Cardiac septum (tissue), 1 donor: Measurements from ENCODE around the gene KAT5. TPM values are rescaled to one million over a fixed set of nuclear protein-coding genes. Genes with fewer than 3 reads are reported as not detected.
A peak's percentile ranks its signal among the peaks of the same experiment; 100 is the strongest.
"Not testable (repeated sequence)": the region's sequence is repeated elsewhere in the genome, so short reads cannot be mapped to it uniquely, and the experiment has no call there.

Experiments used
- DNase-seq: peaks from one replicate; pipeline ENCODE4 v3.0.0-alpha.2; 2020; ENCODE audit warnings: low spot score
- intact Hi-C: fragments of 100-400 bp; cut with DNase I; formaldehyde crosslinking; loops from one replicate; pipeline ENCODE4 v1.14.0; 2022
- long read RNA-seq: library from polyadenylated mRNA; unstranded; transcript quantifications from one replicate; pipeline ENCODE4 v2.0.0, GENCODE V29; 2021
- total RNA-seq: library from RNA; stranded (reverse); fragmentation: NEBNext Ultra II Directional; extraction: Animal tissue kit (Norgen Biotek cat#: 25700); gene quantifications from one replicate; pipeline ENCODE4 v1.2.1, GENCODE V29; 2021
- donor health status: DM: no; HTN: no; CAD: no.

Gene KAT5
- 49.2 TPM for total RNA-seq
- long read RNA-seq, transcript KAT5-203 (14 exons, 2,237 nt): minor isoform, 21 of 112 reads
- long read RNA-seq, transcript KAT5-202 (13 exons, 2,059 nt): major isoform, 36 of 112 reads
- long read RNA-seq, transcript KAT5-208 (12 exons, 1,697 nt): minor isoform, 15 of 112 reads
- long read RNA-seq, transcript KAT5-201 (13 exons, 2,296 nt): minor isoform, 7 of 112 reads
- long read RNA-seq, partial matches to known transcripts: 22 of 112 reads
- long read RNA-seq, other reads (novel, unspliced or antisense): 7 of 112 reads

DNA sequence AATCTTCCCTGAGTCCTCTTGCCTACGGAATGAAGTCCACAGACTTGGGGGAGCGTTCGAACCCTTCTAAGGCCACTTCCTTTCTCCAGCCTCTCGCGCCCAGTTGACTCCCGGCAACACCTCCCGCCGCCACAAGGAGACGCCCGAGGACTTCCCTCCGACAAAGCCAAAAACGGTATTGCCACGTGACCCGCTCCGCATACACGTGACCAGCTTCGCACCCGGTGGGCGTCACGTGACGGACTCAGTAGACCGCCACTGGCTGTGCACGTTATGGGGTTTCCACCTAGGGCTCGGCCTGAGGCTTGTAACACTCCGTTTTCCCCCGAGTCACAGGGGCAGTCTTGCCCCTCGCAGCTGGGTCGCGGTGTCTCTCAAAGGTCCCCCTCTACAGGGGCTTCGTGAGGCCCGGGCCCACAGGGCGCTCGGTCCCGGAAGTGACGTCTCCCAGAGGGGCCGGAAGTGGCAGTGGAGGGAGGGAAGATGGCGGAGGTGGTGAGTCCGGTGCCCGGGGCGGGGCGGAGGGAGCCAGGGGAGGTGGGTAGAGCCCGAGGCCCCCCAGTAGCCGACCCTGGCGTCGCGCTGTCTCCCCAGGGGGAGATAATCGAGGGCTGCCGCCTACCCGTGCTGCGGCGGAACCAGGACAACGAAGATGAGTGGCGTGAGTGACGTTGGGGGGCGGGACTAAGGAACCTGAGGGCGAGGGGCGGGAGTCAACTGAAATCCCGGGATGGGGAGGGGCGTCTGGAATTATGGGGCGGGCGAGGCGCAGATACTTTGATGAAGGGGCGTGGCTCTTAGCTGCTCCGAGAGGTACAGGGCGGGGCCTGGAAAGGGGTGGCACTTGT is at the start of gene KAT5:
Gene KAT5, plus strand, starts transcription at position 468 of the 848 bp plus-strand sequence. Its CDS starts 16 bp downstream, at position 484.
- peak; percentile 99 for DNase-seq
- intact Hi-C loops: loop anchor here (2.0 to 5.0 kb wide), 2 partner anchors 107 to 290 kb away; partner anchors contain the start of genes BANF1 and EIF1AD

DNA sequence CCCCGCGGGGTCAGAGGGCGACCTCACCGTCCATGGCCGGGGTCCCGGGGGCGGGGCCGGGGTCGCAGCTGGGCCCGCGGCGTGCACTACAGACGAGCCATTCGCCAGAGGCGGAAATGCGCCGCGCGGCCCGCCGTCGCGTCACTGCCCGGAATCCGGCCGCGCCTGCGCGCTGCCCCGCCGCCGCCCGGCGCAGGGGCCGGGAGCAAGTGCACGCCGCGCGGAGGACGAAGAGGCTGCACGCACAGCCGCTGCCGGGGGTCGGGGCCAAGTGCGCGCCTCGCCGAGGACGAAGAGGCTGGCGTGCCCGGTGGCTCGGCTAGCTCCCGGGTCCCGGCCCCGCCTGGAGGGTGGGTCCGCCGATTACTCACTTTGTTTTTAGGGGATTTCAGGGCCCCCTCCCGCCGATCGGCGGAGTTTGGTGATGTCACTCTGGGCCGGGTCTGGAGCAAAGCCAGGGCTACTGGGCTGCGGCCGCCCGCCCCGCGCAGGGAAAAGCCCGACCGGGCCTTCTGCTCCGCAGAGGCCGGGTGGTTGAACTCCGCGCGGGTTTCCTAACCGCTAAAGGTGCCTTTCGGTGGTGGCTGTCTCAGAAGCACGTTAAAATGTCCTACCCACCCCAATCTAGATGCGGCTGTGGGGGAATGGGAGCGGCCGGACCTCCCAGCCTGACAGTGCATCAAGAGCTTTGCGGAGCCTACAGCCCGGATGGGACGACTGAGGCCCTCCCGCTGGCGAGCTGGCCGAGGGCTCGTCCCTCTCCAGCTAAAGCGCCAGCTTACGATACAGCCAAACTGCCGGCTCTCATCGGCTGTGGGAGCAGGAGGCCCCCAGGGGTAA is 49.0 kb upstream of the KAT5 start, which contains the start of gene RELA:
Gene RELA, minus strand, starts transcription at position 118 of the 840 bp plus-strand sequence. Its CDS starts 84 bp downstream, at position 34.
- peak; percentile 96 for DNase-seq
- intact Hi-C loops: loop anchor here (1.0 to 2.0 kb wide), 2 partner anchors 10 to 48 kb away; partner anchors contain the start of genes MAP3K11 and PCNX3

DNA sequence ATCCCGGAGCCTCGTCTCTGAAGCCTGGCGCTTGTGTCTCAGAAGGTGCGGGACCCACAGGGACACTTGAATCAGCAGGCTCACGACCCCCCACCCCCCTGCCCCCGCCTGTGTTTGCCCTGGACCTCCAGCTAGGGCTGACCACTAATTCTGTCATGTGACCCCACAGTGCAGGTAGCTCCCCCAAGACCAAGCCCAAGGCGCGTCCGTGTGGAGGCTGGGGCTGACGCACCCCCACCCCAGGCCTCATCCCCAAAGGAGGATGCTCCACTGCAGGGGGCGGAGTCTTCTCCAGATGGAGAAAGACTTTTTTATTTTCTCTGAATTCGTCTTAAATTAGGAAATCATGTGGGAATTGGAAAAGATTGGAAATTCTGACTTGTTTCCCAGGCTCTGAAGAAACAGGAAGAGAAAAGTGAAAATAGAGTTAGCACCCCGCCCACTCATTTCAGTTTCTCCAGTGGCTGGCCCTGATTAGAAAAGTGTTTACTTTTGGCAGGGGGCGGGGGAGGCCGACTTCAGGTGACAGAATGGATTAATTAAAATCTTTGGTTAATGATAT is 48.3 kb upstream of the KAT5 start:
- DNase-seq: peak; percentile 87
- intact Hi-C loops: loop anchor here (2.0 kb wide), 1 partner anchor 49 kb away; the partner anchor contains the start of genes MAP3K11 and PCNX3

DNA sequence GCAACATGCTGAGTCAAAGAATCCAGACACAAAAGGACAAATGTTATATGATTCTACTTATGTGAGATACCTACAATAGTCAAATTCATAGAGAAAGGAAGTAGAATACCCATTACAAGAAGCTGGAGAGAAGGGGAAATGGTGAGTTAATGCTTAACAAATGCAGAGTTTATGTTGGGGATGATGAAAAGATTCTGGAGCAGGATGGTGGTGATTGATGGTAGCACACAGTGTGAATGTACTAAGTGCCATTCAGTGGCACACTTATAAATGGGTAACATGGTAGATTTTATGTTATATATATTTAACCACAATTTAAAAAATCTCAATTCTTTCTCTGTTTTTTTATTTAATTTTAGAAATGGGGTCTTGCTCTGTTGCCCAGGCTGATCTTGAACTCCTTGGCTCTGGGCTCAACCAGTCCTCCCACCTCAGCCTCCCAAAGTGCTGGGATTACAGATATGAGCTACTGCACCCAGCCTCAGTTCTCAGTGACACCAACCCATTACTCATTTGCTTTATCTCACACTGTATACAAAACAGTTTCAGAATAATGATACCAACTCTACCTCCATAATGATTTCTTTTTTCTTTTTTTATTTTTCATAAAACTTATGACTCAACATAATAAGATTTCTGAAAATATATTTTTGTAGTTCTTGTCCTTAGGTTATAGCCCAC is 39.7 kb upstream of the KAT5 start:
- DNase-seq: no peak
- intact Hi-C loops: no loop called here

DNA sequence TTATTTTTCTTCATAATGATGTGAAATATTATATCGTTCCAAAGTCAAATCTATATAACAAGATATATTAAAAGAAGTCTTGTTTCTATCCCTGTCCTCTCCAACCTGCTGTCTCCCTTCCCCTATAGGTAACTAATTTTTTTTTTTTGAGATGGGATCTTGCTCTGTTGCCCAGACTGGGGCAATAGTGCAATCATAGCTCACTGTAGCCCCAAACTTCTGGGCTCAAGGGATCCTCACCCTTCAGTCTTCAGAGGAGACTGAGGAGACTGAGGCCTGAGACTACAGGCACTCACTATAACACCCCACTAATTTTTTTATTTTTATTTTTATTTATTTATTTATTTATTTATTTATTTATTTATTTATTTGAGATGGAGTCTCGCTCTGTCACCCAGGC is 39.1 kb upstream of the KAT5 start:
- intact Hi-C loops: no loop called here
- DNase-seq: no peak

DNA sequence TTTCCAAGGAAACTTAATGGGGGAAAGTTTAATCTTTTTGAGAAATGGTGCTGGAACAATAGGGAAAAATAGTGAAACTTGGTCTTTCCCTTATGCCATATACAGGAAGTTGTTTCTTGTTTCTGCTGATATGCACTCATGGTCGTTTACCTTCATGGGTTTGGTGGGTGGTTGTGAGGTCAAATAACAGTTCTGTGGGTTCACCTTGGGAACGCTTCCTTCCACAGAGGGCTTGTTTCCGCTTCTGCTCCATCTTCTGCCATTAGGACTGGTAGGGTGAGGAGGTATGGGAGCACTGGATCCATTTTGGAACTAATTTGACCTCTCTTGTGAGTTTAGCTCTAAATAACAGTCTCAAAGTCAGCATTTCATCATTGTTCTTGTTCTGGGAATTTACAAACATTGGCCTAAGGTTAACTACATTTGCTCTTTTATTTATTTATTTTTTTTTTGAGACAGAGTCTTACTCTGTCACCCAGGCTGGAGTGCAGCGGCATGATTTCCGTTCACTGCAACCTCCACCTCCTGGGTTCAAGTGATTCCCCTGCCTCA is 31.8 kb upstream of the KAT5 start:
- no peak for DNase-seq
- intact Hi-C loops: no loop called here

DNA sequence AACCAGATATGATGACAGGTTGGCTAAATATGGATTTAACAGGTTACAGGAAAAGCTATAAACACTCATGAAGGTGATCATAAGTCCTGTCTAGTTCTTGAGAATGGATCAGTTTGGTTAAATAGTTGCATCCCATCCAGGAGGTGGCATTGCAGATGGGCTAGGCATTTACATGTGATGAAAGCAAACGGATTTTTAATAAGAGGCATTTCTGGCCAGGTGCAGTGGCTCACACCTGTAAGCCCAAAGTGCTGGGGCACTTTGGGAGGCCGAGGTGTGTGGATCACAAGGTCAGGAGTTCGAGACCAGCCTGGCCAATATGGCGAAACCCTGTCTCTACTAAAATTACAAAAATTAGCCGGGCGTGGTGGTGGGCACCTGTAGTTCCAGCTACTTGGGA is 28.6 kb upstream of the KAT5 start:
- DNase-seq, intact Hi-C loops: not testable (repeated sequence)

DNA sequence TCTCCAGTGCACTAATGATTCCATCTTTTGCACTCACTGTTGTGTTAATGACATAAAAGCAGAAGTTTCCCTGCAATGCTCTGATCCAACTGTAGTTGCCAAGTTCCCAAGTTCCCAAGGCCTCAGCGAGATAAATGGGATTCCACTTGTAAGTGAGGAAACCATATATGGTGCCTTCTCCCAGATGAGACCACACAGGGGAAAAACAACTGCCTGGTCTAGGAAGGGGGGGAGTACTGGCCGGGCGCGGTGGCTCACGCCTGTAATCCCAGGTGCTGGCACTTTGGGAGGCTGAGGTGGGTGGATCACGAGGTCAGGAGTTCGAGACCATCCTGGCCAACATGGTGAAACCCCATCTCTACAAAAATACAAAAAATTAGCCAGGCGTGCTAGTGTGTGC is 26.1 kb upstream of the KAT5 start:
- DNase-seq: no peak
- intact Hi-C loops: no loop called here

DNA sequence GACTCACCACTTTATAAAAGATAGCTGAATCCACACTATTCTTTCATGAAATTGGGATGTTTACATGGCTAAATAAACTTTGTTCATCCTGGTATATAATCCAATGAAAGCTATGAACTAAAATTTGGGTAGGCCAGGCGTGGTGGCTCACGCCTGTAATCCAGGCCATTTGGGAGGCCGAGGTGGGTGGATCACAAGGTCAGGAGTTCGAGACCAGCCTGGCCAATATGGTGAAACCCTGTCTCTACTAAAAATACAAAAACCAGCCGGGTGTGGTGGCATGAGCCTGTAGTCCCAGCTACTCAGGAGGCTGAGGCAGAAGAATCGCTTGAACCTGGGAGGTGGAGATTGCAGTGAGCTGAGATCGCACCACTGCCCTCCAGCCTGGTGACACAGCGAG is 20.2 kb upstream of the KAT5 start:
- DNase-seq, intact Hi-C loops: not testable (repeated sequence)

DNA sequence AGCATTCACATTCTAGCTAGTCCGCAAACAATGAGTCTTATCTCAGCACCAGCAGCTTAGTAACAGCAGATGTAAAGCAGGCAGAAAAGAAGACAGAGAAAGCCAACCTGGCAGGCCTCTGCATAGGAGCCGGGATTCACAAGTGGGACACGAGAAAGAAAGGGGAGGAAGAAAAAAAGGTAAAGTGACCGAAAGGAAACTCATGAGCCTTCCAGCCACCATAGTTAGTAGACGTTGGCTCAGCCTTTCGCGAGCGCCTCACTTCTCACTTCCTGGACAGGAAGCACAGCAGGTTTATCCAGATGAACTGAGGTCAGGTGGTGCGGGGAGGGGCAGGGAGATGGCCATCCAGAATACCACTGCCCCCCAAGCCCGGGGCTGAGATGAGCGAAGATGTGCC is 19.7 kb upstream of the KAT5 start:
- DNase-seq: no peak
- intact Hi-C loops: no loop called here

DNA sequence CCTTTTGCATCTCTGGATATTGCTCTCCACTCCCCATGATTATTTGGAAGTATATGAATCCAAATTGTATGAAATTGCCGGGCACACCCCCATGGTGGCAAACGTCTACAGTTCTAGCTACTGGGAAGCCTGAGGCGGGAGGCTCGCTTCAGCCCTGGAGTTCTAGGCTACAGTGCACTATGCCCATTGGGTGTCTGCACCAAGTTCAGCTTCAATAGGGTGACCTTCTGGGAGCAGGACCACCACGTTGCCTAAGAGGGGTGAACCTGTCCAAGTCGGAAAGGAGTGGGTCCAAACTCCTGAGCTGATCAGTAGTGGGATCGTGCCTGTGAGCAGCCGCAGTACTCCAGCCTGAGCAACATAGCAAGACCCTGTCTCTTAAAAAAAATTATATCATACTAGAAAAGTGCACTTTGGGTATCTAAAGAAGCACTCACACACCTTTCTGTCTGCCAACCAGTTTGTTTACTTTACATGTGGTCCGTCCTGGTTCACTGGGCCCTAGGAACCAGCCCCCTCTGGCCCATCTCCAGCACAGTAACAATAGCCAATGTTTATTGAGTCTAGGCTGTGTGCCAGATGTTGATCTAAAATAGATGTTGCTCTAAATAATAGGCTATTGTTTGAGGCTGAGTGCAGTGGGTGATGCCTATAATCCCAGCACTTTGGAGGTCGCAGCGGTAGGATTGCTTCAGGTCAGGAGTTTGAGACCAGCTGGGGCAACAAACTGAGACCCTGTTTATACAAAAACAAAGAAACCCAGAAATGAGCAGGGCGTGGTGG is 16.4 kb upstream of the KAT5 start:
- intact Hi-C loops: no loop called here
- no peak for DNase-seq

DNA sequence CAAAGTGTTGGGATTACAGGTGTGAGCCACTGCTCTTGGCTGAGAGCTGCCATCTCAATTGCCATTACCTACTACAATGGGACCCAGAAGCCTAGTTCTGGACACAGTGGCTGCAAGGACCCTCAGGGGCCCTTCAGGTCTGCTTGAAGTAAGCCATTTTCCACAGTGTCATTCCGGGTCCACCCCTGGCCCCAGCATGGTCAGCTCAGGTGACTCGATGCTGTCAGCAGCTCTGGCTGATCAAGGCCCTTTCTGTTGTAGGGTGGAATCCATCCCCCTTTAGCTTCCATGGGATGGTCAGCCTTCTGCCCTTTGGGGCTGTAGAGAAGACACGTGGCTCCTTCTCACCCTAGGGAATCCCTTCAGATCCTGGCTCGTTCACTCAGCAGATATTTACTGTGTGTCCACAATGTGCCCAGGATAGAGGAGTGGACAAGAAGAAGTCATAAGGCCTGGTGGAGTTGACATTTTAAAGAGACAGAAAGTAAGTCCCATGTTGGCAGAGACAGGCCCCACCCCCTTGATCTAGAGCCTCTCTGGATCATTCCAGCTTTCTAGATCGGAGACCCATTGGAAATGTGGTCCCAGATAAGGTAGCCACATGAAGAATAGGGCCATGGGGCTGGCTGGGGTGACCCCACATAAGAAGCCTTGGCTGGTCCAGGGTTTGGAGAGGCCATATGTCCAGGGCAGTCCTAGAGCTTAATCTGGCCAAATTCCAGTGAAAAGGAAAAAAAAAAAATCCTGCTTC is 15.1 kb upstream of the KAT5 start:
- intact Hi-C loops: no loop called here
- DNase-seq: no peak

DNA sequence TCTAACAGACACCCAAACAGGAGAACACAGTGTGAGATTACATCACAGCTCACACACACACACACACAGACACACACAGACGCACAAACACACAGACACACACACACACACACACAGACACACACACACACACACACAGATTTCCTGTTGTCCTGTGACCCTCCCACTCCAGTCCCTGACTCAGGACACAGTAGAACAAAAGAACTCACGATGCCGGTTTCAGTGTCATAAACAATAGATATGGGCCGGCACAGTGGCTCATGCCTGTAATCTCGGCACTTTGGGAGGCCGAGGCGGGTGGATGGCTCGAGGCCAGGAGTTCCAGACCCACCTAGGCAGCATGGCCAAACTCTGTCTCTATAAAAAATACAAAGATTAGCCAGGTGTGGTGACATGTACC is 13.8 kb upstream of the KAT5 start:
- intact Hi-C loops: no loop called here
- no peak for DNase-seq

DNA sequence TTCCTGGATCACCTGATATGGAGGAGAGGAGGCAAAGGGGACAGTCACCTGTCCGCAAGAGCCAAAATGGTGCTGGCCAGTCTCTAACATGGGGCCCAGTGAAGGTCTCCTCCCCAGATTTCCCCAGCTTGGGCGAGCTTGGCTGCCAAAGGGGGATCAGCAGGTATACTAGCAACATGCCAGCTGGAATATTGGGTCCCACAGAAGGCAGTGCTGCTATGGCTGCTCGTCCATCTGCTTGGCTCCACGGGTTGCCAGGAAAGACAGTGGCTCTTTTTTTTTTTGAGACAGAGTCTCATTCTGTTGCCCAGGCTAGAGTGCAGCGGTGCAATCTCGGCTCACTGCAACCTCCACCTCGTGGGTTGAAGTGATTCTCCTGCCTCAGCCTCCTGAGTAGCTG is 12.7 kb upstream of the KAT5 start:
- intact Hi-C loops: no loop called here
- DNase-seq: no peak

DNA sequence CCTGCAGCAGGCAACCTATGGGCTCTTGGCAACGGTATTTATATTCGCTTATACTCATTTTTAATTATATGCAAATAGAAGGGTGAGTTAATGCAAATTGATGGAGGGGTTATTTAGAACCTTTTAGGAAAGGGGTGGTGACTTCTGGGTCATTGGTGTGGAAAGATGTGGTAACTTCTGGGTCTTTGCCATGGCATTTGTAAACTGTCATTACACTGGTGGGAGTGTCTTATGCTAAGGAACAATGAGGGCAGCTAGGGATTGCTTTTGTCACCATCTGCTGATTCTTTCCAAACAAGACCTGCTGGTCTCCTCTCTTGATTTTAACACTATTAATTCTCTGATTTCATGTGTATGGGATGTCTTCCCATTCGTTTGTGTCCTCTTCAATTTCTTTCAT is 11.7 kb upstream of the KAT5 start:
- no peak for DNase-seq
- intact Hi-C loops: no loop called here

DNA sequence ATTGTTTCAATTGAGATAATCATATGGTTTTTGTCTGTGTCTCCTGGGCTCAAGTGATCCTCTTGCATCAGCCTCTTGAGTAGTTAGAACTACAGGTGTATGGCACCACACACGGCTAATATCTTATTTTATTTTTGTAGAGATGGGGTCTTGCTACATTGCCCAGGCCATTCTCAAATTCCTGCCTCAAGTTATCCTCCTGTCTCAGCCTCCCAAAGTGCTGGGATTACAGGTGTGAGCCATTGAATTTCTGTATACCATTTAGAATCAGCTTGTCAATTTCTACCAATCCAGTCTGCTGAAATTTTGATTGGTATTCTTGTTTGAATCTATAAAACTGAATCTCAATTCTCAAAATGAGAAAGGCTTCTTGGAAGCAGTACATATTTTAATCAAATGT is 10.4 kb upstream of the KAT5 start:
- intact Hi-C loops: no loop called here
- no peak for DNase-seq

DNA sequence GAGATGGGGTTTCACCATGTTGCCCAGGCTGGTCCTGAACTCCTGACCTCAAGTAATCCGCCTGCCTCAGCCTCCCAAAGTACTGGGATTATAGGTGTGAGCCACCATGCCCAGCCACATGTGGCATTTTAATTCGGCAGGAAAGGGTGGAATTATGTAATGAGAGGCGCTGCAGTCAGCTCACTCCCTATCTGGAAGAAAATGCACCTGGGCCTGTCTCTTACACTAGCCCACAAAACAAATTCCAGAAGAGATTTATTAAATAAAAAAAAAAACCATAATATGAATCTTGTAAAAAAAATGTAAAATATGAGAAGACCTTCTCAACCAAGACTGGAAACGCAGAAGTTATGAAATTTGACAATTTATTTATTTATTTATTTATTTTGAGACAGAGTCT is 8.2 kb upstream of the KAT5 start:
- intact Hi-C loops: no loop called here
- no peak for DNase-seq
